ENCODE data around the gene MAPK10. TPM values are rescaled to one million over a fixed set of nuclear protein-coding genes. Genes with fewer than 3 reads are reported as not detected.

Gene MAPK10
- total and polyA plus RNA-seq, 2 experiments from 2014 or later = 5.9 to 14.8 TPM

- 76% methylated on average over 1 of the region's 1 CpG for WGBS (ENCODE audit: low lambda C conversion rate, missing lambda C conversion rate)
- no peaks in the 10 kb centered on the region for H4K20me1 ChIP-seq (ENCODE audit: insufficient read depth, poor library complexity, severe bottlenecking)
- H2AFZ ChIP-seq = no peak overlapping the region
- no peaks in the 10 kb centered on the region for H3K27me3 ChIP-seq
- H3K4me3 ChIP-seq = no peak overlapping the region
- H3K36me3 ChIP-seq (replicated peaks; ENCODE audit: insufficient read depth, low read depth) = no peaks in the 10 kb centered on the region
- H3K27ac ChIP-seq = no peak overlapping the region
- H3K9me2 ChIP-seq (replicated peaks; ENCODE audit: insufficient read depth) = no peaks in the 10 kb centered on the region
- H3K79me2 ChIP-seq = no peaks in the 10 kb centered on the region
- no peaks in the 10 kb centered on the region for H3K4me1 ChIP-seq (ENCODE audit: insufficient read depth)
- H3K4me2 ChIP-seq = no peak overlapping the region
- TF ChIP-seq CTCF (IDR thresholded peaks at IDR 0.05; ENCODE audit: poor library complexity) = no peak
- TF ChIP-seq EZH2 (IDR thresholded peaks at IDR 0.05; ENCODE audit: borderline replicate concordance) = no peak
- no peak for TF ChIP-seq EZH2phosphoT487 (IDR thresholded peaks at IDR 0.05; ENCODE audit: low read depth, severe bottlenecking, unreplicated experiment)
- H3K9me3 ChIP-seq (ENCODE audit: low read depth) = no peaks in the 10 kb centered on the region
- no peak for DNase-seq (ENCODE audit: low spot score)
Measured at GRCh38 chr4:85963231-85963630, 396.6 kb downstream of the MAPK10 start.

- Histone ChIP-seq H3K36me3 (replicated peaks; ENCODE audit: insufficient read depth, low read depth) (no peaks in the 10 kb centered on the region), H3K4me3 (no peak overlapping the region), H3K27ac (no peak overlapping the region), H4K20me1 (ENCODE audit: insufficient read depth, poor library complexity, severe bottlenecking) (no peaks in the 10 kb centered on the region), H3K9me3 (ENCODE audit: low read depth) (no peaks in the 10 kb centered on the region), H3K4me2 (no peak overlapping the region), H3K27me3 (no peaks in the 10 kb centered on the region), H3K9me2 (replicated peaks; ENCODE audit: insufficient read depth) (no peaks in the 10 kb centered on the region), H3K4me1 (ENCODE audit: insufficient read depth) (no peaks in the 10 kb centered on the region), H2AFZ (no peak overlapping the region), H3K79me2 (no peaks in the 10 kb centered on the region)
- TF ChIP-seq EZH2 (IDR thresholded peaks at IDR 0.05; ENCODE audit: borderline replicate concordance) = no peak
- no peak for TF ChIP-seq EZH2phosphoT487 (IDR thresholded peaks at IDR 0.05; ENCODE audit: low read depth, severe bottlenecking, unreplicated experiment)
- no peak for TF ChIP-seq CTCF (IDR thresholded peaks at IDR 0.05; ENCODE audit: poor library complexity)
- WGBS (ENCODE audit: low lambda C conversion rate, missing lambda C conversion rate) = 90% methylated on average over 4 of the region's 4 CpGs
- no peak for DNase-seq (ENCODE audit: low spot score)
Measured at GRCh38 chr4:85961887-85962286, 398.0 kb downstream of the MAPK10 start.

GRCh38 chr4:85956293-85956945 lies 403.4 kb downstream of the MAPK10 start:
- H4K20me1 ChIP-seq (ENCODE audit: insufficient read depth, poor library complexity, severe bottlenecking) = no peaks in the 10 kb centered on the region
- no peaks in the 10 kb centered on the region for H3K79me2 ChIP-seq
- no peak overlapping the region for H2AFZ ChIP-seq
- no peaks in the 10 kb centered on the region for H3K36me3 ChIP-seq (replicated peaks; ENCODE audit: insufficient read depth, low read depth)
- no peak for DNase-seq (ENCODE audit: low spot score)
- no peaks in the 10 kb centered on the region for H3K27me3 ChIP-seq
- no peaks in the 10 kb centered on the region for H3K9me3 ChIP-seq (ENCODE audit: low read depth)
- H3K4me1 ChIP-seq (ENCODE audit: insufficient read depth) = no peaks in the 10 kb centered on the region
- H3K27ac ChIP-seq = no peak overlapping the region
- H3K9me2 ChIP-seq (replicated peaks; ENCODE audit: insufficient read depth) = no peaks in the 10 kb centered on the region
- no peak overlapping the region for H3K4me2 ChIP-seq
- 93% methylated on average over 17 of the region's 17 CpGs for WGBS (ENCODE audit: low lambda C conversion rate, missing lambda C conversion rate)
- no peak overlapping the region for H3K4me3 ChIP-seq
- no peak for TF ChIP-seq CTCF (IDR thresholded peaks at IDR 0.05; ENCODE audit: poor library complexity)
- no peak for TF ChIP-seq EZH2phosphoT487 (IDR thresholded peaks at IDR 0.05; ENCODE audit: low read depth, severe bottlenecking, unreplicated experiment)
- no peak for TF ChIP-seq EZH2 (IDR thresholded peaks at IDR 0.05; ENCODE audit: borderline replicate concordance)

Data from hepatocyte (in vitro differentiated cells).